Parathyroid adenoma (tissue), 2 donors: Measurements from ENCODE around the gene TACC2.

ENCODE experiments used
- H2AFZ ChIP-seq: fragments of 300-600 bp; sonication (generic); one replicate; pipeline ENCODE4 v1.7.0; 2017; ENCODE audit warnings: antibody characterized with exemption, mild to moderate bottlenecking
- H3K27ac ChIP-seq: fragments of 300-600 bp; sonication (generic); one replicate; pipeline ENCODE4 v1.7.0; 2017
- H3K27me3 ChIP-seq: fragments of 300-600 bp; sonication (generic); one replicate; pipeline ENCODE4 v1.7.0; 2017; ENCODE audit warnings: low read length; ENCODE audit not compliant: control insufficient read depth, insufficient read depth
- H3K36me3 ChIP-seq: fragments of 300-600 bp; sonication (generic); one replicate; pipeline ENCODE4 v1.7.0; 2017; ENCODE audit warnings: low read length; ENCODE audit not compliant: control insufficient read depth, insufficient read depth
- H3K4me1 ChIP-seq: fragments of 300-600 bp; sonication (generic); one replicate; pipeline ENCODE4 v1.7.0; 2017; ENCODE audit warnings: control low read depth
- H3K4me2 ChIP-seq: fragments of 300-600 bp; sonication (generic); one replicate; pipeline ENCODE4 v1.7.0; 2017; ENCODE audit warnings: low read length
- H3K4me3 ChIP-seq: fragments of 300-600 bp; sonication (generic); one replicate; pipeline ENCODE4 v1.7.0; 2017; ENCODE audit warnings: low read depth, low read length
- H3K79me2 ChIP-seq: fragments of 300-600 bp; sonication (generic); one replicate; pipeline ENCODE4 v1.7.0; 2017; ENCODE audit warnings: control low read depth
- H3K9ac ChIP-seq: fragments of 300-600 bp; sonication (generic); one replicate; pipeline ENCODE4 v1.7.0; 2017; ENCODE audit warnings: mild to moderate bottlenecking
- H3K9me3 ChIP-seq: fragments of 300-600 bp; sonication (generic); one replicate; pipeline ENCODE4 v1.7.0; 2017; ENCODE audit warnings: low read length; ENCODE audit not compliant: control insufficient read depth
- CTCF ChIP-seq: fragments of 300-600 bp; sonication (generic); IDR thresholded peaks from one replicate; pipeline ENCODE4 v1.7.0; 2017; ENCODE audit warnings: antibody characterized with exemption, mild to moderate bottlenecking
- donor health status: primary hyperparathyroidism.

TACC2 gene

GRCh38 chr10:121949049-121949448 is 39.9 kb upstream of the TACC2 start:
- no peaks in the 10 kb centered on the region for H3K79me2 ChIP-seq
- no peaks in the 10 kb centered on the region for H3K36me3 ChIP-seq
- no peak overlapping the region for H3K27ac ChIP-seq
- no peak overlapping the region for H3K4me3 ChIP-seq
- H3K4me2 ChIP-seq: no peak overlapping the region
- H3K27me3 ChIP-seq: no peaks in the 10 kb centered on the region
- no peak for TF ChIP-seq CTCF
- H3K9ac ChIP-seq: no peak overlapping the region
- H2AFZ ChIP-seq: no peak overlapping the region
- H3K9me3 ChIP-seq: no peaks in the 10 kb centered on the region
- H3K4me1 ChIP-seq: no peaks in the 10 kb centered on the region

GRCh38 chr10:121949451-121949850 is 39.5 kb upstream of the TACC2 start:
- no peak overlapping the region for H2AFZ ChIP-seq
- no peak overlapping the region for H3K4me3 ChIP-seq
- no peaks in the 10 kb centered on the region for H3K36me3 ChIP-seq
- H3K9ac ChIP-seq: no peak overlapping the region
- no peaks in the 10 kb centered on the region for H3K4me1 ChIP-seq
- no peak for TF ChIP-seq CTCF
- no peaks in the 10 kb centered on the region for H3K79me2 ChIP-seq
- no peaks in the 10 kb centered on the region for H3K27me3 ChIP-seq
- no peak overlapping the region for H3K4me2 ChIP-seq
- no peaks in the 10 kb centered on the region for H3K9me3 ChIP-seq
- no peak overlapping the region for H3K27ac ChIP-seq

GRCh38 chr10:121952226-121952625 is 36.7 kb upstream of the TACC2 start:
- Histone ChIP-seq H3K4me1 (no peaks in the 10 kb centered on the region), H3K27me3 (no peaks in the 10 kb centered on the region), H3K27ac (no peak overlapping the region), H3K9ac (no peak overlapping the region), H3K4me3 (no peak overlapping the region), H3K4me2 (no peak overlapping the region), H3K9me3 (no peaks in the 10 kb centered on the region), H3K36me3 (no peaks in the 10 kb centered on the region), H3K79me2 (no peaks in the 10 kb centered on the region), H2AFZ (no peak overlapping the region)
- no peak for TF ChIP-seq CTCF

GRCh38 chr10:121956111-121957061 is 32.6 kb upstream of the TACC2 start:
- Histone ChIP-seq H3K9me3 (no peaks in the 10 kb centered on the region), H3K4me3 (no peak overlapping the region), H2AFZ (no peak overlapping the region), H3K4me1 (no peaks in the 10 kb centered on the region), H3K36me3 (no peaks in the 10 kb centered on the region), H3K79me2 (no peaks in the 10 kb centered on the region), H3K4me2 (no peak overlapping the region), H3K27me3 (no peaks in the 10 kb centered on the region), H3K27ac (no peak overlapping the region), H3K9ac (no peak overlapping the region)
- TF ChIP-seq CTCF: no peak

- no peak overlapping the region for H3K4me2 ChIP-seq
- no peak overlapping the region for H3K27ac ChIP-seq
- no peak overlapping the region for H3K9ac ChIP-seq
- no peaks in the 10 kb centered on the region for H3K36me3 ChIP-seq
- no peaks in the 10 kb centered on the region for H3K9me3 ChIP-seq
- TF ChIP-seq CTCF: no peak
- no peak overlapping the region for H2AFZ ChIP-seq
- no peaks in the 10 kb centered on the region for H3K27me3 ChIP-seq
- H3K79me2 ChIP-seq: no peaks in the 10 kb centered on the region
- no peaks in the 10 kb centered on the region for H3K4me1 ChIP-seq
- no peak overlapping the region for H3K4me3 ChIP-seq
Measured at GRCh38 chr10:121959671-121960070, 29.3 kb upstream of the TACC2 start.
